K562 treated with DMSO at 1 percent for 12 hours (cell line): ENCODE results near the gene ZNF100. TPM values are rescaled to one million over a fixed set of nuclear protein-coding genes. Genes with fewer than 3 reads are reported as not detected.

Source experiments
- total RNA-seq: library from RNA; unstranded; fragments of 300-600 nt; gene quantifications from 2 replicates; pipeline ENCODE4 v1.2.3, GENCODE V29; 2022; ENCODE audit not compliant: insufficient read depth

ZNF100 gene
- total RNA-seq = 3.0 and 9.7 TPM in 2 replicates

DNA sequence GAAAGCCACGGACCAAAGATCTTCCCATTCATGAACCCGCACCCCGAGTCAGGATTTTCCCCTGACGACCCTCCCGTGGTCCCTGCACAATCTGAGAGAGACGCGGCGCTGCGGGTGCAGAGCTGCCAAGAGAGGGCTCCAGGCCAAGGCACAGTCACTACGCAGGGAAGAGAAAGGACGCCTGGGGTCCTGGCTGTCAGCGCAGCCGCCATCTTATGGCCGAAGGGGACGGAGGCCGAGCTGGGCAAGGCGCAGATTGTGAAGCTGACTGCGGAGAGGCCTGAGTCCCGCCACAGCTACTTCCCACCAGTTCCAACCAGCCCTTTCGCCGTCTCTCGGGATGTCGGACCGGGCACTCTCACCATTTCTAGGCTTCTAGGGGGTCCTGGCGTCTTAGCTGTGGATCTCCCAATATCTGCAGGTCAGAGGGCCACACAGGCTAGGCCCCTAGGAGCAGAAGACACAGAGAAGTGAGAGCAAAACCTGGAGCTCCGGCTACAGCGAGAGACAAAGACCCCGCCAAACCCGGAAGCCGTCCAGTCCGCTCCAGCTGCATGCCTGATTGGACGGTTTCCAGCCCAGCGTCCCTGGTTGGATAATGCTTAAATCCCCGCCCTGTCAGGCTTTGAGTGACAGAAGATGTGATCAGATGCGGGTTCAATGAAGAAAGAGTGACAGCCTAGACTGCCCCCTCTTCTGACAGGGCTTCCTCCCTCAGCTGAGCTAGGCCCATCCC is at the start of gene ZNF100:
Gene ZNF100, minus strand, starts transcription at position 515 of the 736 bp plus-strand sequence. Its CDS starts 150 bp downstream, at position 365.

Other genes starting within 250 kb of the ZNF100 start
- 1.4 and 7.8 TPM in 2 replicates for gene ZNF43, start 68.6 kb upstream of the ZNF100 start, total RNA-seq
- 1.8 TPM in 1 of 2 replicates, not detected in the other for gene ZNF208, start 243.4 kb upstream of the ZNF100 start, total RNA-seq